K562 (cell line): ENCODE data around the gene MYBL2. TPM values are rescaled to one million over a fixed set of nuclear protein-coding genes. Genes with fewer than 3 reads are reported as not detected.

Experiments used
- E2F1 ChIP-seq: sonication (generic); formaldehyde crosslinking; IDR thresholded peaks from 2 replicates; pipeline ENCODE4 v1.8.1; 2023; ENCODE audit warnings: mild to moderate bottlenecking, missing genetic modification reagents, moderate library complexity
- EWSR1 ChIP-seq: fragments of 450-650 bp; IDR thresholded peaks from 2 replicates; pipeline ENCODE4 v1.6.1; 2018; ENCODE audit warnings: borderline replicate concordance, mild to moderate bottlenecking, low read depth, moderate library complexity; ENCODE audit not compliant: partially characterized antibody
- HDAC6 ChIP-seq: IDR thresholded peaks from 2 replicates; pipeline ENCODE4 v1.6.1; 2012; ENCODE audit warnings: low read depth, mild to moderate bottlenecking, control low read depth, inconsistent platforms, low read length, moderate library complexity
- PKNOX1 ChIP-seq: fragments of 450-650 bp; IDR thresholded peaks from 2 replicates; pipeline ENCODE4 v1.6.1; 2016
- PML ChIP-seq: IDR thresholded peaks from 2 replicates; pipeline ENCODE4 v1.6.1; 2012; ENCODE audit warnings: low read length, inconsistent platforms
- ZBTB49 ChIP-seq: sonication (generic); formaldehyde crosslinking; IDR thresholded peaks from 2 replicates; pipeline ENCODE4 v1.8.0; 2022; ENCODE audit warnings: missing genetic modification reagents, mild to moderate bottlenecking, borderline replicate concordance
- ZMIZ1 ChIP-seq, 2 experiments: fragments of 150-350 bp in 1 of 2; IDR thresholded peaks; 2 replicates each; pipeline ENCODE4 v1.6.1; 2012 to 2016; ENCODE audit warnings: low read depth in 2 of 2, low read length in 2 of 2, mild to moderate bottlenecking in 1 of 2, moderate library complexity in 1 of 2
- ZNF263 ChIP-seq: sonication (generic); formaldehyde crosslinking; IDR thresholded peaks from 2 replicates; pipeline ENCODE4 v1.8.0; 2022; ENCODE audit warnings: mild to moderate bottlenecking, missing genetic modification reagents, borderline replicate concordance
- ZNF408 ChIP-seq: fragments of 250-450 bp; sonication (Bioruptor Pico); IDR thresholded peaks from 2 replicates; pipeline ENCODE4 v1.4.0; 2020; ENCODE audit warnings: low read depth, mild to moderate bottlenecking, moderate library complexity
- polyA plus RNA-seq, 8 experiments: library from polyadenylated mRNA; depleted of rRNA in 4 of 8; stranded (reverse) in 5 of 8; unstranded in 3 of 8; fragments of >200 nt; fragmentation: Nextera tagmentation in 2 of 8; fragmentation: Illumina TruSeq in 1 of 8; extraction: Ambion mirVana in 2 of 8; extraction: Trizol in 1 of 8; gene quantifications; 2 replicates each; pipeline versions ENCODE4 v1.2.1 to v1.2.3, GENCODE V29; 2011 to 2014; ENCODE audit warnings: inconsistent platforms in 1 of 8, missing spikeins in 1 of 8
- total RNA-seq, 7 experiments: library from RNA; depleted of rRNA in 6 of 7; stranded (reverse); fragments of >200 nt in 6 of 7; fragmentation: Illumina TruSeq in 2 of 7; extraction: Trizol in 2 of 7; gene quantifications; 2 replicates each; pipeline versions ENCODE4 v1.2.1 to v1.2.3, GENCODE V29; 2011 to 2021; ENCODE audit warnings: low replicate concordance in 1 of 7
- TF ChIP-seq, protein P1 (sequence below): fragments of 450-650 bp; formaldehyde crosslinking; IDR thresholded peaks from 2 replicates; pipeline ENCODE4 v1.4.0; 2022; ENCODE audit warnings: missing genetic modification characterization

MYBL2 gene
- total and polyA plus RNA-seq, 9 of the 15 experiments (the other 6 are each of a cell fraction or from before 2014, with no cell fraction given) = 4.4 to 169 (median 52.5) TPM

DNA sequence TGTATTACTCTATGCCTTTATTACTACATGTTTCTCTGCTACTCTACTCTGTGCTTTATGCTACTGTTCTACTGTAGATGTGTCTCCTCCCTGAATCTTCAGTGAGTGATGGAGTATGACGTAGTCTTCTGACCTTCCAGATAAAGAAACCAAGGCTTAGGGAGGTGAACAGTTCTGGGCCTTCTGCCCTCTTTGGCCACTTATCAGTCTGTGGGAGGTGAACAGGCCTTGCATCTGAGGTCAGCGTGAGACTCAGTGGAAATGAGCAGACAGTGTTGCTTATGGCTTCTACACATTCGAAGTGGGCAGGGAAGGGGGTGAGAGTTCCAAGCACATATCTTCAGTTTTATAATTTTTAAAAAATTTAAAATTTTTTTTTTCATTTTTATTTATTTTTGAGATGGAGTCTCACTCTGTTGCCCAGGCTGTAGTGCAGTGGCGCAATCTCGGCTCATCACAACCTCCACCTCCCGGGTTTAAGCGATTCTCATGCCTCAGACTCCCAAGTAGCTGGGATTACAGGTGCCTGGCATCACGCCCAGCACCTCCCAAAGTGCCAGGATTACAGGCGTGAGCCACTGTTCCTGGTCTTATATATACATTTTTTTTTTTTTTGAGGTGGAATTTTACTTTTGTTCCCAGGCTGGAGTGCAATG is 24.2 kb downstream of the MYBL2 start (continued):
- TF ChIP-seq E2F1 (CRISPR knock-in tag) = no peak
- peak; percentile 90 for TF ChIP-seq PML
- no peak for TF ChIP-seq ZNF263 (CRISPR knock-in tag)
- peak; percentile 81 for TF ChIP-seq PKNOX1
- TF ChIP-seq ZBTB49 (CRISPR knock-in tag) = no peak
- TF ChIP-seq, protein P1, sequence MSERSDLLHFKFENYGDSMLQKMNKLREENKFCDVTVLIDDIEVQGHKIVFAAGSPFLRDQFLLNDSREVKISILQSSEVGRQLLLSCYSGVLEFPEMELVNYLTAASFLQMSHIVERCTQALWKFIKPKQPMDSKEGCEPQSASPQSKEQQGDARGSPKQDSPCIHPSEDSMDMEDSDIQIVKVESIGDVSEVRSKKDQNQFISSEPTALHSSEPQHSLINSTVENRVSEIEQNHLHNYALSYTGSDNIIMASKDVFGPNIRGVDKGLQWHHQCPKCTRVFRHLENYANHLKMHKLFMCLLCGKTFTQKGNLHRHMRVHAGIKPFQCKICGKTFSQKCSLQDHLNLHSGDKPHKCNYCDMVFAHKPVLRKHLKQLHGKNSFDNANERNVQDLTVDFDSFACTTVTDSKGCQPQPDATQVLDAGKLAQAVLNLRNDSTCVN (CRISPR knock-in tag) = no peak
- no peak for TF ChIP-seq HDAC6
- peak in 1 of 2 experiments; percentile 84; a peak in 2 of 4 replicates for TF ChIP-seq ZMIZ1 (IDR thresholded peaks at IDR 0.05; ENCODE audit: low read depth in 2 of 2, low read length in 2 of 2)
- TF ChIP-seq ZNF408 (CRISPR knock-in tag) = no peak
- TF ChIP-seq EWSR1 = no peak
